Measurements from ENCODE around the gene SPATA3. TPM values are rescaled to one million over a fixed set of nuclear protein-coding genes. Genes with fewer than 3 reads are reported as not detected.
A peak's percentile ranks its signal among the peaks of the same experiment; 100 is the strongest.

Gene SPATA3
- total RNA-seq, 1 experiment from 2014 or later, result not detected

- H3K27me3 ChIP-seq (replicated peaks; ENCODE audit: control insufficient read depth, insufficient read depth, low read length), result no peaks in the 10 kb centered on the region
- DNase-seq, result no peak
- ChIA-PET CTCF (no interaction called here), POLR2A (interaction anchor here (1.0 to 2.7 kb wide), 2 partner anchors 41 kb away, joined by 3 to 15 read pairs; no protein-coding TSS in a partner anchor)
- BruUV-seq (replicated peaks), result TSS peak; percentile 1
- intact Hi-C loops (cut with micrococcal nuclease; ENCODE audit: unreplicated experiment), result no loop called here
- Mint-ChIP-seq H3K4me3 (ENCODE audit: unreplicated experiment) (no peak overlapping the region), H3K27ac (ENCODE audit: unreplicated experiment) (no peak overlapping the region), H3K27me3 (ENCODE audit: insufficient read depth, unreplicated experiment) (no peaks in the 10 kb centered on the region), H3K36me3 (ENCODE audit: insufficient read depth, unreplicated experiment) (peaks cover 56% of the 10 kb centered on the region), H3K9me3 (ENCODE audit: unreplicated experiment) (no peaks in the 10 kb centered on the region), H3K4me1 (ENCODE audit: low read depth, unreplicated experiment) (no peaks in the 10 kb centered on the region)
- TF ChIP-seq CTCF (IDR thresholded peaks at IDR 0.05; ENCODE audit: insufficient read depth in 1 of 2, low read depth in 1 of 2, low read length in 1 of 2, severe bottlenecking in 1 of 2, unreplicated experiment in 1 of 2), result no peak
- H3K4me3 ChIP-seq (ENCODE audit: low read depth, low read length), result no peak overlapping the region
- no peaks in the 10 kb centered on the region for H3K9me3 ChIP-seq
- H3K36me3 ChIP-seq (ENCODE audit: control insufficient read depth, insufficient read depth, low read length), result 0 out of 2 replicates have a peak, but pooled peaks cover 3% of the 10 kb centered on the region
- peaks cover 45% of the 10 kb centered on the region for H3K4me1 ChIP-seq
Measured at GRCh38 chr2:231047923-231048915, 52.3 kb downstream of the SPATA3 start.

DNA sequence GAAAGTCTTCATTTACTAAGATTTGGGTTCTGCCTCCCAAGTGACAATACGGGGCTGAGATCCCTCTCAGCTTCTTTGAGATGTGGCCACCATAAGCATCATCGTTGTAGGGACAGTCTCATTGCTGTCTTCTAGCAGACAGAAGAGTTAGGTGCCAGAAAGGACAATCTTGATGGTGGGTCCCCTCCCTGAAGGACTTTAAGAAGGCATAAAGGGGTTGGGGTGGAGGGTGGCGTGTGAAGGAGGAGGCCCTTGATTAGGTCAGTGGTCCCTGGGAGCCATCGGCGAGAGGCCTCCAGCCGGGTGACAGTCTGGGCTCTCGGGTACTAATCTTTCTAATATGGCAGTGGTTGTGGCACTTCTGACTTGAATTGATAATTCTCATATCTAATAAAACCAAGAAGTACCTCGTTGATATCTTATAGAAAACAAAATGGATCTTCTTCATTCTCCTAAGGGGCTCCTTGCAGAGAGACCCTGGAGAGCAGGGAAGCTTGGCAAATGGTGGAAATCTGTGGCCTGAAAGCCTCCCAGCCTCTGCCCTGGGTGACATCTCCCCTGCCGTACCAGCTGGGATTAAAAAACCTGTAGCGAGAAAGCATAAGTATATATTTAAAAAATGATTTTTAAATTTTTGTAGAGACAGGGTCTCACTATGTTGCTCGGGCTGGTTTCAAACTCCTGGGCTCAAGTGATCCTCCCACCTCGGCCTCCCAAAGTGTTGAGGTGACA lies 53.5 kb downstream of the SPATA3 start:
- Mint-ChIP-seq H3K27ac (ENCODE audit: unreplicated experiment) (peak overlapping the region; percentile 50), H3K4me1 (ENCODE audit: low read depth, unreplicated experiment) (no peaks in the 10 kb centered on the region), H3K9me3 (ENCODE audit: unreplicated experiment) (no peaks in the 10 kb centered on the region), H3K36me3 (ENCODE audit: insufficient read depth, unreplicated experiment) (peaks cover 58% of the 10 kb centered on the region), H3K4me3 (ENCODE audit: unreplicated experiment) (peak overlapping the region; percentile 38), H3K27me3 (ENCODE audit: insufficient read depth, unreplicated experiment) (no peaks in the 10 kb centered on the region)
- no peak for TF ChIP-seq CTCF (IDR thresholded peaks at IDR 0.05; ENCODE audit: insufficient read depth in 1 of 2, low read depth in 1 of 2, low read length in 1 of 2, severe bottlenecking in 1 of 2, unreplicated experiment in 1 of 2)
- DNase-seq, result no peak
- H3K9me3 ChIP-seq, result no peaks in the 10 kb centered on the region
- peaks cover 45% of the 10 kb centered on the region for H3K4me1 ChIP-seq
- POLR2A ChIA-PET, result interaction anchor here (0.6 to 2.7 kb wide), 2 partner anchors 42 to 194 kb away, joined by 5 to 15 read pairs; no protein-coding TSS in a partner anchor
- 0 out of 2 replicates have a peak overlapping the region, but pooled peaks have one; percentile 7 for H3K4me3 ChIP-seq (ENCODE audit: low read depth, low read length)
- 0 out of 2 replicates have a peak, but pooled peaks cover 3% of the 10 kb centered on the region for H3K36me3 ChIP-seq (ENCODE audit: control insufficient read depth, insufficient read depth, low read length)
- no TSS peak for BruUV-seq (replicated peaks)
- CTCF ChIA-PET, result interaction anchor here (0.9 to 3.2 kb wide), 6 partner anchors 10 to 225 kb away, joined by 3 to 15 read pairs (median 4); no protein-coding TSS in a partner anchor
- H3K27me3 ChIP-seq (replicated peaks; ENCODE audit: control insufficient read depth, insufficient read depth, low read length), result no peaks in the 10 kb centered on the region
- intact Hi-C loops (cut with micrococcal nuclease; ENCODE audit: unreplicated experiment), result loop anchor here (1.0 kb wide), 4 partner anchors 15 to 225 kb away; no protein-coding TSS in a partner anchor

Measured in Caco-2 (cell line).